Neuronal stem cell (in vitro differentiated cells): ENCODE data around the gene THRSP.
A peak's percentile ranks its signal among the peaks of the same experiment; 100 is the strongest.

Source experiments
- DNase-seq: peaks from one replicate; pipeline ENCODE4 v3.0.0-alpha.2; 2013; ENCODE audit warnings: low spot score
- H2AFZ ChIP-seq: one replicate; pipeline ENCODE4 v1.6.1; 2013; ENCODE audit warnings: mild to moderate bottlenecking, low read length, inconsistent platforms
- H2AK5ac ChIP-seq: 2 replicates; pipeline ENCODE4 v1.6.1; 2013; ENCODE audit warnings: low read depth, mild to moderate bottlenecking, inconsistent platforms, low read length, moderate library complexity, mixed read lengths
- H2BK120ac ChIP-seq: 2 replicates; pipeline ENCODE4 v1.6.1; 2013; ENCODE audit warnings: low read depth, mild to moderate bottlenecking, inconsistent platforms, low read length, moderate library complexity, mixed read lengths
- H2BK12ac ChIP-seq: one replicate; pipeline ENCODE4 v1.6.1; 2013; ENCODE audit warnings: low read length, inconsistent platforms
- H2BK15ac ChIP-seq: 2 replicates; pipeline ENCODE4 v1.6.1; 2013; ENCODE audit warnings: mild to moderate bottlenecking, low read length, inconsistent platforms, mixed read lengths
- H2BK5ac ChIP-seq: one replicate; pipeline ENCODE4 v1.6.1; 2013; ENCODE audit warnings: inconsistent platforms, mild to moderate bottlenecking, low read length, moderate library complexity
- H3K14ac ChIP-seq: one replicate; pipeline ENCODE4 v1.6.1; 2013; ENCODE audit warnings: low read length, inconsistent platforms
- H3K18ac ChIP-seq: 2 replicates; pipeline ENCODE4 v1.6.1; 2013; ENCODE audit warnings: low read length, inconsistent platforms
- H3K23ac ChIP-seq: 2 replicates; pipeline ENCODE4 v1.6.1; 2013; ENCODE audit warnings: low read depth, mild to moderate bottlenecking, mixed read lengths, low read length, inconsistent platforms; ENCODE audit not compliant: poor library complexity
- H3K27ac ChIP-seq: replicated peaks from 3 replicates; pipeline ENCODE4 v1.5.1; 2013; ENCODE audit warnings: low read length, inconsistent platforms
- H3K27me3 ChIP-seq, 3 experiments: 2 replicates each; pipeline ENCODE4 v1.6.1; 2013; ENCODE audit warnings: low read length in 3 of 3, mild to moderate bottlenecking in 2 of 3, inconsistent platforms in 1 of 3, low read depth in 1 of 3, mixed read lengths in 1 of 3, moderate library complexity in 1 of 3; ENCODE audit not compliant: control insufficient read depth in 3 of 3, insufficient read depth in 3 of 3
- H3K36me3 ChIP-seq, 2 donors: replicated peaks in 1 of 2; 2 replicates each; pipeline ENCODE4 v1.6.1; 2013; ENCODE audit warnings: low read length in 2 of 2; ENCODE audit not compliant: control insufficient read depth in 2 of 2, insufficient read depth in 2 of 2
- H3K4ac ChIP-seq: 2 replicates; pipeline ENCODE4 v1.6.1; 2013; ENCODE audit warnings: inconsistent platforms, mild to moderate bottlenecking, low read length, moderate library complexity
- H3K4me1 ChIP-seq, 2 donors: 1 replicate in 1 of 2; 2 replicates in 1 of 2; pipeline ENCODE4 v1.6.1; 2013; ENCODE audit warnings: low read length in 2 of 2, low read depth in 1 of 2; ENCODE audit not compliant: control insufficient read depth in 2 of 2, insufficient read depth in 1 of 2
- H3K4me2 ChIP-seq: one replicate; pipeline ENCODE4 v1.6.1; 2013; ENCODE audit warnings: mild to moderate bottlenecking, low read length, inconsistent platforms; ENCODE audit not compliant: insufficient read depth, poor library complexity, severe bottlenecking
- H3K4me3 ChIP-seq, 2 donors: 2 replicates each; pipeline ENCODE4 v1.5.1; 2013; ENCODE audit warnings: low read length in 2 of 2, mild to moderate bottlenecking in 2 of 2, inconsistent platforms in 1 of 2, moderate library complexity in 1 of 2
- H3K79me1 ChIP-seq: one replicate; pipeline ENCODE4 v1.6.1; 2013; ENCODE audit warnings: low read depth, mild to moderate bottlenecking, inconsistent platforms, low read length, moderate library complexity
- H3K9ac ChIP-seq: one replicate; pipeline ENCODE4 v1.6.1; 2013; ENCODE audit warnings: mild to moderate bottlenecking, low read depth, low read length, inconsistent platforms; ENCODE audit not compliant: poor library complexity
- H3K9me3 ChIP-seq, 2 donors: replicated peaks in 1 of 2; 2 replicates each; pipeline versions ENCODE3 to v1.6.1; 2013; ENCODE audit warnings: low read length in 2 of 2, mild to moderate bottlenecking in 2 of 2, inconsistent platforms in 1 of 2, low read depth in 1 of 2, mixed read lengths in 1 of 2, moderate library complexity in 1 of 2; ENCODE audit not compliant: control insufficient read depth in 2 of 2, insufficient read depth in 1 of 2
- H4K8ac ChIP-seq: one replicate; pipeline ENCODE4 v1.6.1; 2013; ENCODE audit warnings: low read depth, mild to moderate bottlenecking, inconsistent platforms, low read length, moderate library complexity
- H4K91ac ChIP-seq: one replicate; pipeline ENCODE4 v1.6.1; 2013; ENCODE audit warnings: low read length, low read depth, mild to moderate bottlenecking, inconsistent platforms; ENCODE audit not compliant: poor library complexity
- WGBS, 2 donors: extraction: QIAGEN DNeasy Blood & Tissue Kit; methylation state at CpG; one replicate each; pipeline ENCODE4 v1.1.7; 2013; ENCODE audit warnings: missing lambda C conversion rate in 2 of 2, mixed read lengths in 1 of 2; ENCODE audit not compliant: insufficient read length in 2 of 2, insufficient replicate concordance in 1 of 2; ENCODE audit errors: extremely low coverage in 2 of 2; 5-methylcytosine and 5-hydroxymethylcytosine counted together

Gene THRSP

DNA sequence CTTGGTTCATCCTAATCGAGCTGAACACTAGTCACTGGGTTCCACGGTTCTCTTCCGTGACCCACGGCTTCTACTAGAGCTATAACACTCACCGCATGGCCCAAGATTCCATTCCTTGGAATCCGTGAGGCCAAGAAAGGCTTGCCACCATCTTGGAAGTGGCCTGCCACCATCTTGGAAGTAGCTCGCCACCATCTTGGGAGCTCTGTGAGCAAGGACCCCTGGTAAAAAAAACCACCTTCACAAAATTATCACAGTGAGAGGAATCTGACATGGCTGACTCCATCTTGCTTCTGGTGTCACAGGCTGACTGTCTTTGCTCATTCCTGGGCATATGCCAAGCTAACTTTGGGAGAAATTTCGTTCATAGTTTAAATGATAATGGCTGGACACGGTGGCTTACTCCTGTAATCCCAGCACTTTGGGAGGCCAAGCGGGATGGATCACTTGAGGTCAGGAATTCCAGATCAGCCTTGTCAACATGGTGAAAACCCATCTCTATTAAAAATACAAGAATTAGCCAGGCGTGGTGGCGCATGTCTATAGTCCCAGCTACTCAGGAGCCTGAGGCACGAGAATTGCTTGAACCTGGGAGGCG lies 21.7 kb upstream of the THRSP start:
- no CpG with 5 or more reads among the region's 14 CpGs for WGBS, 2 donors
- Histone ChIP-seq H2BK15ac (no peak overlapping the region), H3K23ac (no peak overlapping the region), H2BK12ac (no peak overlapping the region), H3K27ac (no peak overlapping the region), H3K4me3 (no peak overlapping the region), H3K4ac (no peak overlapping the region), H3K4me2 (no peak overlapping the region), H3K79me1 (no peaks in the 10 kb centered on the region), H4K91ac (no peak overlapping the region), H3K36me3 (no peaks in the 10 kb centered on the region), H3K4me1 (peaks cover 4 to 6% of the 10 kb centered on the region in 2 donors), H3K9ac (no peak overlapping the region), H2AK5ac (no peak overlapping the region), H2AFZ (peak overlapping the region; percentile 67), H4K8ac (no peak overlapping the region), H3K18ac (no peak overlapping the region), H3K14ac (no peak overlapping the region), H2BK5ac (no peak overlapping the region), H3K27me3 (no peaks in the 10 kb centered on the region), H3K9me3 (peaks cover 0 to 5% of the 10 kb centered on the region in 2 donors), H2BK120ac (no peak overlapping the region)
- DNase-seq, result no peak

DNA sequence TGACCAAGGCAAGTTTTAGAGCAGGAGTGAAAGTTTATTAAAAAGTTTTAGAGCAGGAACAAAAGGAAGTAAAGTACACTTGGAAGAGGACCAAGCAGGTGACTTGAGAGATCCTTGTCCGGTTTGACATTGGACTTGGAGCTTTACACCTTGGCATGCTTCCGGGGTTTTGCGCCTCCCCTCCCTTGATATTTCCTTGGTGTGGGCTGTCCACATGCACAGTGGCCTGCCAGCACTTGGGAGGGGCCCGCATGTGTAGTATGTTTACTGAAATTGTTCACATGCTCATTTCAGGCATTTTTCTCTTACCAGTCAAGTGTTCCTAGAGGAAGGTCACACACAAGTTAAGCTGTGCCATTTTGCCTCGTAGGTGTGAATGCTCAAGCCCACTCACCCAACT lies 19.0 kb upstream of the THRSP start:
- Histone ChIP-seq H3K9ac (no peak overlapping the region), H3K23ac (no peak overlapping the region), H2AK5ac (no peak overlapping the region), H3K36me3 (no peaks in the 10 kb centered on the region), H3K27ac (no peak overlapping the region), H3K14ac (no peak overlapping the region), H2BK5ac (no peak overlapping the region), H2BK12ac (no peak overlapping the region), H4K8ac (no peak overlapping the region), H2BK120ac (no peak overlapping the region), H3K4me1 (peaks cover 4 to 6% of the 10 kb centered on the region in 2 donors), H3K4me2 (no peak overlapping the region), H3K79me1 (no peaks in the 10 kb centered on the region), H3K9me3 (peaks cover 0 to 5% of the 10 kb centered on the region in 2 donors), H3K18ac (no peak overlapping the region), H2AFZ (no peak overlapping the region), H3K27me3 (no peaks in the 10 kb centered on the region), H2BK15ac (no peak overlapping the region), H4K91ac (no peak overlapping the region), H3K4ac (no peak overlapping the region), H3K4me3 (no peak overlapping the region)
- DNase-seq, result no peak
- no CpG with 5 or more reads among the region's 5 CpGs for WGBS, 2 donors

DNA sequence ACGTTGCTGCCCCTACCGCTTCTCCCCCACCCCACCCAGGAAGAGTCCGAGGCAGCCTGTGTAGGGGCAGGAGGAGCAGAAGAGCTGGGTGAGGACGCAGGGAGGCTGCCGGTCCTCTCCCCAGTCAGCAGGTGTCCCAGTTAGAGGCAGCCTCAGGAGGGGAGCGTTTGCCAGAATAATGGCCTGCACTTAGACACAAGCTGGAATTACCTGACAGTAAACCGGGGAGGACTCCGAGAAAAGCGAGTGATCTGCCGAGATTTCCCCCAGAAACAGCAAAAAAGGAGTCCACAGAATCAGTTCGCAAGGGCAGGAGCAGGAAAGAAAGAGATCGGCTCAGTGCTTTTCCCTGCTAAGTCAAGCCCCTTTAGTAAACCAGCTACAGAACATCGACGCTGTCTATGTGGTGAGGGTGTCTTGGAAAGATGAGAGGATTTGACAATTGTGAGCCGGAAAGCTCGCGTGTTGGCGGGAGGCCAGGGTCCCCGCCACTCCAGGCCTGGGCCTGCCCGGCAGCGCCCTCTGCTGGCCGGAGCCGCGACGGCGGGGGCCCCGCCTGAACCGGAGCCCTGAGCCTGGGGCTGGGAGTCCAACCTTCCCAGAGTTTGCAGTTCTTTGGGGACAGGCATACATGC lies 17.7 kb upstream of the THRSP start:
- Histone ChIP-seq H3K9ac (no peak overlapping the region), H3K4me1 (peaks cover 4 to 6% of the 10 kb centered on the region in 2 donors), H3K4ac (no peak overlapping the region), H2AK5ac (no peak overlapping the region), H4K8ac (no peak overlapping the region), H3K9me3 (peaks cover 0 to 5% of the 10 kb centered on the region in 2 donors), H2BK15ac (peak overlapping the region; percentile 82), H2BK5ac (no peak overlapping the region), H3K27ac (no peak overlapping the region), H3K36me3 (no peaks in the 10 kb centered on the region), H2BK12ac (no peak overlapping the region), H3K18ac (peak overlapping the region; percentile 73), H3K79me1 (no peaks in the 10 kb centered on the region), H3K23ac (peak overlapping the region; percentile 9), H2AFZ (peak overlapping the region; percentile 79), H3K4me2 (peak overlapping the region; percentile 19), H3K4me3 (peak overlapping the region in 1 of 2 donors; percentile 12), H4K91ac (no peak overlapping the region), H3K14ac (no peak overlapping the region), H2BK120ac (no peak overlapping the region), H3K27me3 (no peaks in the 10 kb centered on the region)
- DNase-seq, result peak; percentile 69
- WGBS, 2 donors, result no CpG with 5 or more reads among the region's 28 CpGs

DNA sequence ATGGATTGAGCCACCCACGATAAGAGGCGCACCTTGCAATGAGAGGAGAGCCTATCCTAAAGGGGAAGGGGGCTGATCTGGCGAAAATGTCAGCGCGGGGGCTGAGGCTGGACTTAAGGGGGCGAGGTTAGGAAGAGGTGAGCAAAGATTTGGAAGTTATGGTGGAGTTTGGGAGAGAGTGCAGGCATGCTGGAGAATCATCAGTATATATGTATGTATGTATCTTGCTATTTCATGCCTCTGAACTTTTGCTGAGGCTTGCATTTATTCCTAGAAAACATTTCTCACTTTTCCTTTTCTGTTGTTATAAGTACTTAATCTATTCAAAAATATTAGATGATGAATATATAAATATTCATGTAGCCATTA lies 17.2 kb upstream of the THRSP start:
- H3K14ac ChIP-seq, result no peak overlapping the region
- H3K23ac ChIP-seq, result peak overlapping the region; percentile 9
- H3K27me3 ChIP-seq, result no peaks in the 10 kb centered on the region
- no peak overlapping the region for H3K4me2 ChIP-seq
- H2BK15ac ChIP-seq, result no peak overlapping the region
- H2AK5ac ChIP-seq, result no peak overlapping the region
- H3K36me3 ChIP-seq, result no peaks in the 10 kb centered on the region
- no peak overlapping the region for H2BK5ac ChIP-seq
- no peak overlapping the region for H3K4ac ChIP-seq
- H2BK12ac ChIP-seq, result no peak overlapping the region
- no CpG with 5 or more reads among the region's 6 CpGs for WGBS, 2 donors
- no peak overlapping the region for H3K4me3 ChIP-seq
- peaks cover 6 to 11% of the 10 kb centered on the region in 2 donors for H3K4me1 ChIP-seq
- DNase-seq, result no peak
- no peak overlapping the region for H4K8ac ChIP-seq
- H2BK120ac ChIP-seq, result no peak overlapping the region
- H3K27ac ChIP-seq, result no peak overlapping the region
- no peak overlapping the region for H4K91ac ChIP-seq
- no peaks in the 10 kb centered on the region for H3K79me1 ChIP-seq
- H3K18ac ChIP-seq, result no peak overlapping the region
- peak overlapping the region; percentile 79 for H2AFZ ChIP-seq
- H3K9ac ChIP-seq, result no peak overlapping the region
- H3K9me3 ChIP-seq, result peaks cover 0 to 5% of the 10 kb centered on the region in 2 donors
